ENCODE measurements around the gene TRAPPC11. TPM values are rescaled to one million over a fixed set of nuclear protein-coding genes. Genes with fewer than 3 reads are reported as not detected.

The TRAPPC11 gene
- polyA plus RNA-seq, 1 of the 3 experiments (the other 2 are of a cell fraction) = 18.8 TPM

GRCh38 chr4:183639291-183639690, 19.8 kb upstream of the TRAPPC11 start:
- H3K27ac ChIP-seq (ENCODE audit: low read depth in 2 of 2, low read length in 1 of 2) = no peak overlapping the region
- H3K9ac ChIP-seq = no peak overlapping the region
- H3K27me3 ChIP-seq (ENCODE audit: insufficient read depth) = no peaks in the 10 kb centered on the region
- H3K4me2 ChIP-seq = no peak overlapping the region
- H3K4me1 ChIP-seq (ENCODE audit: control insufficient read depth in 1 of 2, insufficient read depth in 2 of 2, low read depth in 1 of 2, low read length in 1 of 2) = no peaks in the 10 kb centered on the region
- H3K9me2 ChIP-seq = no peaks in the 10 kb centered on the region
- H3K9me3 ChIP-seq = no peaks in the 10 kb centered on the region
- peaks cover 6 to 16% of the 10 kb centered on the region in 2 experiments for H3K36me3 ChIP-seq (replicated peaks in 1 of 2; ENCODE audit: control insufficient read depth in 1 of 2, insufficient read depth in 2 of 2, low read length in 1 of 2)
- CTCF ChIA-PET = no interaction called here
- no peak overlapping the region for H3K4me3 ChIP-seq (ENCODE audit: low read depth in 2 of 2, low read length in 1 of 2)
- no peaks in the 10 kb centered on the region for H3F3A ChIP-seq (replicated peaks; ENCODE audit: insufficient read depth)
- no peak for DNase-seq
- POLR2A ChIA-PET = no interaction called here
- TF ChIP-seq TAF1 (IDR thresholded peaks at IDR 0.05; ENCODE audit: borderline replicate concordance, low read depth, low read length) = no peak
- no peak for TF ChIP-seq TCF12 (IDR thresholded peaks at IDR 0.05)
- TF ChIP-seq GATA2 (CRISPR knock-in tag; IDR thresholded peaks at IDR 0.05) = no peak
- no peak for TF ChIP-seq RXRA (IDR thresholded peaks at IDR 0.05; ENCODE audit: borderline replicate concordance, low read depth)
- no peak for TF ChIP-seq SMC3 (IDR thresholded peaks at IDR 0.05; ENCODE audit: low read depth, low read length)
- TF ChIP-seq YY1 (IDR thresholded peaks at IDR 0.05; ENCODE audit: low read depth) = no peak
- TF ChIP-seq, protein P1, sequence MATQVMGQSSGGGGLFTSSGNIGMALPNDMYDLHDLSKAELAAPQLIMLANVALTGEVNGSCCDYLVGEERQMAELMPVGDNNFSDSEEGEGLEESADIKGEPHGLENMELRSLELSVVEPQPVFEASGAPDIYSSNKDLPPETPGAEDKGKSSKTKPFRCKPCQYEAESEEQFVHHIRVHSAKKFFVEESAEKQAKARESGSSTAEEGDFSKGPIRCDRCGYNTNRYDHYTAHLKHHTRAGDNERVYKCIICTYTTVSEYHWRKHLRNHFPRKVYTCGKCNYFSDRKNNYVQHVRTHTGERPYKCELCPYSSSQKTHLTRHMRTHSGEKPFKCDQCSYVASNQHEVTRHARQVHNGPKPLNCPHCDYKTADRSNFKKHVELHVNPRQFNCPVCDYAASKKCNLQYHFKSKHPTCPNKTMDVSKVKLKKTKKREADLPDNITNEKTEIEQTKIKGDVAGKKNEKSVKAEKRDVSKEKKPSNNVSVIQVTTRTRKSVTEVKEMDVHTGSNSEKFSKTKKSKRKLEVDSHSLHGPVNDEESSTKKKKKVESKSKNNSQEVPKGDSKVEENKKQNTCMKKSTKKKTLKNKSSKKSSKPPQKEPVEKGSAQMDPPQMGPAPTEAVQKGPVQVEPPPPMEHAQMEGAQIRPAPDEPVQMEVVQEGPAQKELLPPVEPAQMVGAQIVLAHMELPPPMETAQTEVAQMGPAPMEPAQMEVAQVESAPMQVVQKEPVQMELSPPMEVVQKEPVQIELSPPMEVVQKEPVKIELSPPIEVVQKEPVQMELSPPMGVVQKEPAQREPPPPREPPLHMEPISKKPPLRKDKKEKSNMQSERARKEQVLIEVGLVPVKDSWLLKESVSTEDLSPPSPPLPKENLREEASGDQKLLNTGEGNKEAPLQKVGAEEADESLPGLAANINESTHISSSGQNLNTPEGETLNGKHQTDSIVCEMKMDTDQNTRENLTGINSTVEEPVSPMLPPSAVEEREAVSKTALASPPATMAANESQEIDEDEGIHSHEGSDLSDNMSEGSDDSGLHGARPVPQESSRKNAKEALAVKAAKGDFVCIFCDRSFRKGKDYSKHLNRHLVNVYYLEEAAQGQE (IDR thresholded peaks at IDR 0.05; ENCODE audit: low read depth, low read length) = no peak
- TF ChIP-seq NRF1 (IDR thresholded peaks at IDR 0.05; ENCODE audit: low read depth, low read length) = no peak
- no peak for TF ChIP-seq ELF1 (IDR thresholded peaks at IDR 0.05)
- no peak for TF ChIP-seq GABPA (IDR thresholded peaks at IDR 0.05; ENCODE audit: low read depth)
- TF ChIP-seq FOXM1 (IDR thresholded peaks at IDR 0.05; ENCODE audit: low read depth) = no peak
- TF ChIP-seq USF1 (IDR thresholded peaks at IDR 0.05; ENCODE audit: borderline replicate concordance, low read depth) = no peak
- no peak for TF ChIP-seq JUND (IDR thresholded peaks at IDR 0.05)
- no peak for TF ChIP-seq CHD2 (IDR thresholded peaks at IDR 0.05; ENCODE audit: low read length, partially characterized antibody)
- H3K79me2 ChIP-seq (ENCODE audit: insufficient read depth) = no peaks in the 10 kb centered on the region; the same call in 1 of the 2 replicates
- WGBS (ENCODE audit: low lambda C conversion rate) = 90% methylated on average over 3 of the region's 3 CpGs
- H2AFZ ChIP-seq (ENCODE audit: low read depth) = no peak overlapping the region
- H4K20me1 ChIP-seq (ENCODE audit: insufficient read depth) = no peaks in the 10 kb centered on the region

DNA sequence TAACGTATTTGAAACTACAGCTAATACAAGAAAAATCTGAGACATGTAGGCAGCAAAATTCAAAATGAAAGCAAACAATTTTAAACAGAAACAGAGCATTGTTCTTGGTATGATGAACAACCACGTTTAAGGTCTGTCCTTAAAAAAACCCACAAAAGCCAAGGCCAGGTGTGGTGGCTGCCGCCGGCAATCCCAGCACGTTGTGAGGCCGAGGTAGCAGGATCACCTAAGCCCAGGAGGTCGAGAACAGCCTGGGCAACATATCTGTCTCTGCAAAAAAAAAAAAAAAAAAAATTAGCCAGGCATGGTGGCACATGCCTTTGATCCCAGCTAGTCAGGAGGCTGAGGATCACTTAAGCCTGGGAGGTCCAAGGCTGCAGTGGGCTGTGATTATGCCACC, 13.8 kb upstream of the TRAPPC11 start:
- no peak for DNase-seq
- Histone ChIP-seq H3K9me3 (no peaks in the 10 kb centered on the region), H2AFZ (ENCODE audit: low read depth) (no peak overlapping the region), H3F3A (replicated peaks; ENCODE audit: insufficient read depth) (no peaks in the 10 kb centered on the region), H3K4me1 (ENCODE audit: control insufficient read depth in 1 of 2, insufficient read depth in 2 of 2, low read depth in 1 of 2, low read length in 1 of 2) (no peaks in the 10 kb centered on the region), H4K20me1 (ENCODE audit: insufficient read depth) (no peaks in the 10 kb centered on the region), H3K27me3 (ENCODE audit: insufficient read depth) (no peaks in the 10 kb centered on the region), H3K4me3 (ENCODE audit: low read depth in 2 of 2, low read length in 1 of 2) (no peak overlapping the region), H3K27ac (ENCODE audit: low read depth in 2 of 2, low read length in 1 of 2) (no peak overlapping the region), H3K9me2 (no peaks in the 10 kb centered on the region), H3K36me3 (replicated peaks in 1 of 2; ENCODE audit: control insufficient read depth in 1 of 2, insufficient read depth in 2 of 2, low read length in 1 of 2) (peaks cover 45 to 53% of the 10 kb centered on the region in 2 experiments), H3K79me2 (ENCODE audit: insufficient read depth) (no peaks in the 10 kb centered on the region), H3K9ac (no peak overlapping the region), H3K4me2 (no peak overlapping the region)
- 88% methylated on average over 7 of the region's 7 CpGs for WGBS (ENCODE audit: low lambda C conversion rate)
- POLR2A ChIA-PET = no interaction called here
- TF ChIP-seq PBX3 (IDR thresholded peaks at IDR 0.05) (no peak), ELF1 (IDR thresholded peaks at IDR 0.05) (no peak), FOSL2 (IDR thresholded peaks at IDR 0.05; ENCODE audit: borderline replicate concordance, low read depth) (no peak), RXRA (IDR thresholded peaks at IDR 0.05; ENCODE audit: borderline replicate concordance, low read depth) (no peak), RAD21 (IDR thresholded peaks at IDR 0.05; ENCODE audit: low read length) (no peak), CTCF (IDR thresholded peaks at IDR 0.05) (no peak), CHD2 (IDR thresholded peaks at IDR 0.05; ENCODE audit: low read length, partially characterized antibody) (no peak), TCF12 (IDR thresholded peaks at IDR 0.05) (no peak), TAF1 (IDR thresholded peaks at IDR 0.05; ENCODE audit: borderline replicate concordance, low read depth, low read length) (no peak), EZH2phosphoT487 (IDR thresholded peaks at IDR 0.05; ENCODE audit: borderline replicate concordance, low read depth) (no peak), FOXM1 (IDR thresholded peaks at IDR 0.05; ENCODE audit: low read depth) (no peak)
- CTCF ChIA-PET = no interaction called here
